AG09319 (cell line): Measurements from ENCODE around the gene CDC27.
"Not testable (repeated sequence)": the region's sequence is repeated elsewhere in the genome, so short reads cannot be mapped to it uniquely, and the experiment has no call there.

Source experiments
- DNase-seq: peaks from one replicate; pipeline ENCODE4 v3.0.0-alpha.2; 2010; ENCODE audit warnings: low read depth; ENCODE audit errors: extremely low read depth
- TF ChIP-seq, protein P1 (sequence below): IDR thresholded peaks from 2 replicates; pipeline ENCODE4 v1.5.1; 2011; ENCODE audit warnings: low read depth, mild to moderate bottlenecking, inconsistent platforms, low read length, moderate library complexity

CDC27 gene

DNA sequence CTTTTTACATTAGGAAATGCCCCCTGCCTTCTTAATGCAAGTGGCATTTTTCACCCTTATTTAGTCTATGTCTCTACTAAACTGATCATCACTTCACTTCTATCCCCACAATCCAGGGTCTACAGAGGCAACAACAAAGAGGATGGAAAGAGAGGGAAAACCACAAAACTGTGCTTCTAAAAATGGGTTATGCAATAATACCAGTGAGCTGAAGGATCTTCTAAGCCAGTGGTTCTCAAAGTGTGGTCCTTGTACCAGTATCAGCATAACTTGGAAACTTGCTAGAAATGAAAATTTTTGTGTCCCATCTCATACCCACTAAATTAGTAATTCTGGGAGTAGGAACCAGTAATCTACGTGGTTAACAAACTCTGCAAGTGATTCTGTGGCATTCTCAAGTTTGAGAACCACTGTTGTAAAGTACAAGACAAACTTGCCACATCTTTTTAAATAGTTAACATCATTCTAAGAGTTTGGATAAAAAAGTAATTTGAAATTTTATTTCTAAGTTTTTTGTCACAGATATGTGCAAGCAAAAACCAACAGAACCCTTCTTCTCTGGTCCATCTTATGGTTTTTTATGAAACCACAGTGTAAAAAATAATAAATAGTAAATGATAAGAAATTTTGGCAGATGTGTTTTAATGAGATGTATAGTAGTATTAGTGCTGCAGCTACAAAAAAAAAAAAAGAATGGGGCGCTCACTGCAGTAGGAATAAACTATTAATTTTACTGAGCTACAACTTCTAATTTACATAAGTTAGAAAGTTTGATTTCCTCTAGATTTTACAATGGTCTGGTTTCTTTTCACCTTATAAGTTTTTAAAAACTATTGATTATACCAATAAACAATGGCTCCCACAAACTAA is 16.2 kb downstream of the CDC27 start:
- TF ChIP-seq, protein P1, sequence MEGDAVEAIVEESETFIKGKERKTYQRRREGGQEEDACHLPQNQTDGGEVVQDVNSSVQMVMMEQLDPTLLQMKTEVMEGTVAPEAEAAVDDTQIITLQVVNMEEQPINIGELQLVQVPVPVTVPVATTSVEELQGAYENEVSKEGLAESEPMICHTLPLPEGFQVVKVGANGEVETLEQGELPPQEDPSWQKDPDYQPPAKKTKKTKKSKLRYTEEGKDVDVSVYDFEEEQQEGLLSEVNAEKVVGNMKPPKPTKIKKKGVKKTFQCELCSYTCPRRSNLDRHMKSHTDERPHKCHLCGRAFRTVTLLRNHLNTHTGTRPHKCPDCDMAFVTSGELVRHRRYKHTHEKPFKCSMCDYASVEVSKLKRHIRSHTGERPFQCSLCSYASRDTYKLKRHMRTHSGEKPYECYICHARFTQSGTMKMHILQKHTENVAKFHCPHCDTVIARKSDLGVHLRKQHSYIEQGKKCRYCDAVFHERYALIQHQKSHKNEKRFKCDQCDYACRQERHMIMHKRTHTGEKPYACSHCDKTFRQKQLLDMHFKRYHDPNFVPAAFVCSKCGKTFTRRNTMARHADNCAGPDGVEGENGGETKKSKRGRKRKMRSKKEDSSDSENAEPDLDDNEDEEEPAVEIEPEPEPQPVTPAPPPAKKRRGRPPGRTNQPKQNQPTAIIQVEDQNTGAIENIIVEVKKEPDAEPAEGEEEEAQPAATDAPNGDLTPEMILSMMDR = no peak
- no peak for DNase-seq

GRCh38 chr17:47170710-47171109 is 18.4 kb downstream of the CDC27 start:
- TF ChIP-seq, protein P1 = no peak

DNA sequence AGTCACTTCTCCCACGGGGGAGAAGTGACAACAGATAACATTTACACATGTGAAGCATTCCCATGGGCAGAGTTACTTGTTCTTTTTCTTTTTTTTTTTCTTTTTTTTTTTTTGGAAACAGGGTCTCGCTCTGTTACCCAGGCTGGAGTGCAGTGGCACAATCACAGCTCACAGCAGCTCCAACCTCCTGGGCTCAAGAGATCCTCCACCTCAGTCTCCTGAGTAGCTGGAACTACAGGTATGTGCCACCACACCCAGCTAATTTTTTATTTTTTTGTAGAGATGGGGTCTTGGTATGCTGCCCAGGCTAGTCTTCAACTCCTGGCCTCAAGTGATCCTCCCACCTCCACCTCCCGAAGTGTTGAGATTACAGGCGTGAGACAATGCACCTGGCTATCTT is 20.2 kb downstream of the CDC27 start:
- DNase-seq = not testable (repeated sequence)

More at GRCh38 chr17:47170710-47171109, 18.4 kb downstream of the CDC27 start:
- DNase-seq = no peak

- not testable (repeated sequence) for DNase-seq
Measured at GRCh38 chr17:47166854-47167253, 22.2 kb downstream of the CDC27 start.

DNA sequence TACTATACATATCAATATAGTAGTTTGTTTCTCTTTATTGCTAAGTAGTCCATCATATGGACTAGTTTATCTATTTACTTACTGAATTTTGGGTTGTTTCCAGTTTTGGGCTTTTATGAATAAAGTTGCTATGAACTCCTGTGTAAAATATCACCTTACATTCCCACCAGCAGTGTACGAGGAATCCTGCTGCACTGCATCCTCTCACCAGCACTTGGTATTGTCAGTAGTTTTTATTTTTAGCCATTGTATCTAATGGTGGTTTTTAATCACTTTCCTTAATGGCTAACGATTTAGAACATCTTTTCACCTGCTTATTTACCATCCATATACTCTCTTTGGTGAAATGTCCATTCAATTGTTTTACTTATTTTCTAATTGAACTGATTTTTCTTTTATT is 24.0 kb downstream of the CDC27 start:
- no peak for DNase-seq
- TF ChIP-seq, protein P1 = no peak

GRCh38 chr17:47164263-47164662 is 24.8 kb downstream of the CDC27 start:
- DNase-seq = no peak
- TF ChIP-seq, protein P1 = no peak

- TF ChIP-seq, protein P1 = no peak
- DNase-seq = no peak
Measured at GRCh38 chr17:47162013-47162622, 27.0 kb downstream of the CDC27 start.

- TF ChIP-seq, protein P1 = no peak
- no peak for DNase-seq
Measured at GRCh38 chr17:47159315-47159714, 29.8 kb downstream of the CDC27 start.
